A549 (cell line): ENCODE results near the gene GBGT1. TPM values are rescaled to one million over a fixed set of nuclear protein-coding genes. Genes with fewer than 3 reads are reported as not detected.

Source experiments
- ATAC-seq, 2 experiments: fragments of 200-7000 bp in 1 of 2; fragments of >200 bp in 1 of 2; cut with Nextera tagmentation in 1 of 2; cut with Tn5 transposase in 1 of 2; 3 replicates each; pipeline versions ENCODE4 v1.8.0 to v1.9.1; 2018 to 2020; ENCODE audit warnings: mild to moderate bottlenecking in 1 of 2, moderate library complexity in 1 of 2
- CTCF ChIA-PET: fragments of 300-600 bp; sonication (Branson Sonifier 250); formaldehyde crosslinking; extraction: SDS; loops from one replicate; lab custom pipeline; 2021; ENCODE audit warnings: antibody characterized with exemption, inconsistent platforms; lab: Yijun Ruan, JAX
- POLR2A ChIA-PET: fragments of 350-600 bp; formaldehyde crosslinking; extraction: SDS; loops from one replicate; lab custom pipeline; 2021; ENCODE audit warnings: antibody characterized with exemption, inconsistent platforms; lab: Yijun Ruan, JAX
- DNase-seq, 2 experiments: peaks; one replicate each; pipeline versions ENCODE4 v3.0.0 to v3.0.0-alpha.2; 2011 to 2016; ENCODE audit warnings: low read depth in 1 of 2, low spot score in 1 of 2
- FAIRE-seq: peaks from 2 replicates; lab custom pipeline; 2011; peaks lifted over from hg19 to GRCh38; lab: Jason Lieb, UNC
- H3K27ac ChIP-seq, 2 experiments: fragments of >200 bp; sonication (Bioruptor Twin); formaldehyde crosslinking; 3 replicates each; pipeline ENCODE4 v1.5.1; 2016 to 2017
- H3K4me1 ChIP-seq: fragments of >200 bp; sonication (Bioruptor Twin); formaldehyde crosslinking; 3 replicates; pipeline ENCODE4 v1.6.1; 2016
- H3K4me2 ChIP-seq: fragments of >200 bp; sonication (Bioruptor Twin); formaldehyde crosslinking; 3 replicates; pipeline ENCODE4 v1.6.1; 2016
- H3K4me3 ChIP-seq: fragments of >200 bp; sonication (Bioruptor Twin); formaldehyde crosslinking; 3 replicates; pipeline ENCODE4 v1.5.1; 2016
- H3K9me3 ChIP-seq: fragments of >200 bp; sonication (Bioruptor Twin); formaldehyde crosslinking; 3 replicates; pipeline ENCODE4 v1.6.1; 2016
- BCL3 ChIP-seq: fragments of >200 bp; sonication (Bioruptor Twin); formaldehyde crosslinking; IDR thresholded peaks from 3 replicates; pipeline ENCODE4 v1.6.1; 2016
- CBX8 ChIP-seq: fragments of 200-600 bp; sonication (generic); IDR thresholded peaks from 2 replicates; pipeline ENCODE4 v1.6.1; 2016
- CHD4 ChIP-seq: fragments of 200-600 bp; sonication (generic); IDR thresholded peaks from 2 replicates; pipeline ENCODE4 v1.6.1; 2016; ENCODE audit warnings: antibody characterized with exemption, mild to moderate bottlenecking, borderline replicate concordance
- E2F6 ChIP-seq: IDR thresholded peaks from 2 replicates; pipeline ENCODE4 v1.6.1; 2012; ENCODE audit warnings: low read depth, borderline replicate concordance
- EHF ChIP-seq: fragments of 250-450 bp; sonication (Bioruptor Pico); IDR thresholded peaks from 2 replicates; pipeline ENCODE4 v1.5.0; 2020; ENCODE audit warnings: mild to moderate bottlenecking
- ELK1 ChIP-seq: fragments of 150-350 bp; IDR thresholded peaks from 2 replicates; pipeline ENCODE4 v1.6.1; 2014; ENCODE audit warnings: low read depth, mild to moderate bottlenecking, low read length
- ESRRA ChIP-seq: fragments of 150-350 bp; IDR thresholded peaks from 2 replicates; pipeline ENCODE4 v1.6.1; 2014; ENCODE audit warnings: mild to moderate bottlenecking, low read length, borderline replicate concordance
- FOSB ChIP-seq: fragments of 250-450 bp; sonication (Bioruptor Pico); IDR thresholded peaks from 2 replicates; pipeline ENCODE4 v1.5.0; 2020; ENCODE audit warnings: mild to moderate bottlenecking, moderate library complexity
- GATA3 ChIP-seq: IDR thresholded peaks from 2 replicates; pipeline ENCODE4 v1.6.1; 2012; ENCODE audit warnings: borderline replicate concordance
- HEYL ChIP-seq: fragments of 250-450 bp; sonication (Bioruptor Pico); IDR thresholded peaks from 2 replicates; pipeline ENCODE4 v1.8.0; 2021; ENCODE audit warnings: mild to moderate bottlenecking, moderate library complexity
- JUN ChIP-seq, 2 experiments: fragments of >200 bp; sonication (Bioruptor Twin); formaldehyde crosslinking; IDR thresholded peaks; 2 replicates in 1 of 2; 3 replicates in 1 of 2; pipeline ENCODE4 v1.6.1; 2016 to 2017
- JUNB ChIP-seq: fragments of >200 bp; sonication (Bioruptor Twin); formaldehyde crosslinking; IDR thresholded peaks from 2 replicates; pipeline ENCODE4 v1.6.1; 2016
- KDM1A ChIP-seq: fragments of 200-600 bp; sonication (generic); IDR thresholded peaks from 2 replicates; pipeline ENCODE4 v1.6.1; 2016; ENCODE audit warnings: low read depth, mild to moderate bottlenecking
- MAFK ChIP-seq: fragments of 450-650 bp; IDR thresholded peaks from 2 replicates; pipeline ENCODE4 v1.6.1; 2014; ENCODE audit not compliant: partially characterized antibody
- MAX ChIP-seq: IDR thresholded peaks from 2 replicates; pipeline ENCODE4 v1.6.1; 2012
- MAZ ChIP-seq: fragments of 150-350 bp; IDR thresholded peaks from 2 replicates; pipeline ENCODE4 v1.6.1; 2014; ENCODE audit warnings: antibody characterized with exemption, low read depth, low read length, borderline replicate concordance
- MYC ChIP-seq: IDR thresholded peaks from 2 replicates; pipeline ENCODE4 v1.6.1; 2012; ENCODE audit warnings: mild to moderate bottlenecking, inconsistent platforms, low read length, improper control_type of control experiment, borderline replicate concordance
- PHF8 ChIP-seq: fragments of 200-600 bp; sonication (generic); IDR thresholded peaks from 2 replicates; pipeline ENCODE4 v1.6.1; 2016; ENCODE audit warnings: low read depth, mild to moderate bottlenecking, antibody characterized with exemption, moderate library complexity, borderline replicate concordance
- POLR2AphosphoS2 ChIP-seq: conservative IDR thresholded peaks from 2 replicates; pipeline ENCODE4 v1.6.1; 2012; ENCODE audit warnings: low read length, improper control_type of control experiment, inconsistent platforms
- SREBF2 ChIP-seq: fragments of 450-650 bp; IDR thresholded peaks from 2 replicates; pipeline ENCODE4 v1.6.1; 2014; ENCODE audit warnings: mild to moderate bottlenecking, moderate library complexity
- TFCP2L1 ChIP-seq: fragments of 250-450 bp; sonication (Bioruptor Pico); IDR thresholded peaks from 2 replicates; pipeline ENCODE4 v1.5.0; 2021; ENCODE audit warnings: mild to moderate bottlenecking
- TP53 ChIP-seq: fragments of 250-450 bp; sonication (Bioruptor Pico); IDR thresholded peaks from 2 replicates; pipeline ENCODE4 v1.5.0; 2021; ENCODE audit warnings: mild to moderate bottlenecking, moderate library complexity
- USF2 ChIP-seq: fragments of 450-650 bp; IDR thresholded peaks from 2 replicates; pipeline ENCODE4 v1.6.1; 2014; ENCODE audit warnings: antibody characterized with exemption
- ZFP36 ChIP-seq: fragments of 450-650 bp; IDR thresholded peaks from 2 replicates; pipeline ENCODE4 v1.6.1; 2014; ENCODE audit warnings: borderline replicate concordance; ENCODE audit not compliant: partially characterized antibody
- WGBS: methylation state at CpG from one replicate; pipeline ENCODE4 v1.1.6; 2017; ENCODE audit errors: missing lambda C conversion rate; 5-methylcytosine and 5-hydroxymethylcytosine counted together
- polyA plus RNA-seq, 4 experiments: library from polyadenylated mRNA; depleted of rRNA in 3 of 4; stranded (reverse); fragments of >200 nt; fragmentation: RNase III in 1 of 4; extraction: RNeasy Plus Mini Kit Qiagen cat#74134 plus additional on column Dnase treatment in 1 of 4; gene quantifications; 2 replicates in 3 of 4; 3 replicates in 1 of 4; pipeline ENCODE4 v1.2.3, GENCODE V29; 2011 to 2017

The GBGT1 gene
- polyA plus RNA-seq, 2 of the 4 experiments (the other 2 are of a cell fraction), result 1.7 to 2.4 TPM

- no peak for TF ChIP-seq JUN (IDR thresholded peaks at IDR 0.05)
- no peak for TF ChIP-seq MAX
- TF ChIP-seq, all 56 proteins: peak for 0
These were observed 53.6 kb downstream of the GBGT1 start (continued) for GRCh38 chr9:133109931-133110650.

- POLR2A ChIA-PET, result no interaction called here
- Histone ChIP-seq H3K4me1 (no peaks in the 10 kb centered on the region; the same call in 2 of the 3 replicates), H3K4me2 (no peak overlapping the region), H3K4me3 (no peak overlapping the region), H3K27ac (no peak overlapping the region), H3K9me3 (no peaks in the 10 kb centered on the region)
- DNase-seq (no peak), ATAC-seq (no peak), FAIRE-seq (no peak)
- 93% methylated on average over 15 of the region's 19 CpGs for WGBS
- no peak for TF ChIP-seq CHD4
- TF ChIP-seq POLR2AphosphoS2, result no peak
- no peak for TF ChIP-seq MYC
- no peak for TF ChIP-seq ZFP36
- TF ChIP-seq ESRRA, result no peak
- no peak for TF ChIP-seq KDM1A
- TF ChIP-seq USF2, result no peak
- TF ChIP-seq HEYL (CRISPR knock-in tag), result no peak
- no peak for TF ChIP-seq TFCP2L1
- CTCF ChIA-PET, result interaction anchor here (0.8 to 30.3 kb wide), 9 partner anchors 8 to 377 kb away, joined by 3 to 1284 read pairs (median 6); partner anchors contain the start of genes SURF1 and SURF2
These were observed 54.7 kb downstream of the GBGT1 start for GRCh38 chr9:133108794-133109641.

GRCh38 chr9:133107961-133108793 is 55.5 kb downstream of the GBGT1 start:
- ATAC-seq (no peak), DNase-seq (no peak), FAIRE-seq (no peak)
- H3K4me1 ChIP-seq, result peaks cover 5% of the 10 kb centered on the region; the same call in 1 of the 3 replicates
- WGBS, result 89% methylated on average over 18 of the region's 18 CpGs
- H3K9me3 ChIP-seq, result no peaks in the 10 kb centered on the region
- H3K27ac ChIP-seq, result no peak overlapping the region
- H3K4me3 ChIP-seq, result no peak overlapping the region
- ChIA-PET POLR2A (no interaction called here), CTCF (interaction anchor here (1.0 to 30.3 kb wide), 8 partner anchors 7 to 378 kb away, joined by 3 to 1284 read pairs (median 8); partner anchors contain the start of genes SURF1 and SURF2)
- no peak for TF ChIP-seq SREBF2
- no peak for TF ChIP-seq E2F6
- no peak for TF ChIP-seq JUNB
- no peak overlapping the region for H3K4me2 ChIP-seq

GRCh38 chr9:133107245-133107722 is 56.4 kb downstream of the GBGT1 start:
- ChIA-PET CTCF (interaction anchor here (1.0 to 30.3 kb wide), 6 partner anchors 11 to 132 kb away, joined by 3 to 1284 read pairs (median 6); no protein-coding TSS in a partner anchor), POLR2A (interaction anchor here (0.6 kb wide), 1 partner anchor 701 kb away, joined by 5 read pairs; no protein-coding TSS in a partner anchor)
- H3K4me1 ChIP-seq, result peaks cover 5% of the 10 kb centered on the region; the same call in 1 of the 3 replicates
- ATAC-seq (no peak), FAIRE-seq (no peak), DNase-seq (no peak)
- no peak overlapping the region for H3K4me2 ChIP-seq
- WGBS, result 97% methylated on average over 7 of the region's 13 CpGs
- no peaks in the 10 kb centered on the region for H3K9me3 ChIP-seq
- H3K4me3 ChIP-seq, result no peak overlapping the region
- no peak overlapping the region for H3K27ac ChIP-seq
- TF ChIP-seq FOSB (no peak), BCL3 (no peak), CBX8 (no peak), PHF8 (no peak), TP53 (CRISPR knock-in tag) (no peak), TFCP2L1 (no peak), EHF (CRISPR knock-in tag) (no peak), POLR2AphosphoS2 (no peak), GATA3 (no peak), ELK1 (no peak), MAZ (no peak), MAFK (no peak)
